ENCODE results near the gene GFER. TPM values are rescaled to one million over a fixed set of nuclear protein-coding genes. Genes with fewer than 3 reads are reported as not detected.
A peak's percentile ranks its signal among the peaks of the same experiment; 100 is the strongest.
"Not testable (repeated sequence)": the region's sequence is repeated elsewhere in the genome, so short reads cannot be mapped to it uniquely, and the experiment has no call there.

Gene GFER
- total RNA-seq, 1 donor from 2014 or later = 20.3 TPM

DNA sequence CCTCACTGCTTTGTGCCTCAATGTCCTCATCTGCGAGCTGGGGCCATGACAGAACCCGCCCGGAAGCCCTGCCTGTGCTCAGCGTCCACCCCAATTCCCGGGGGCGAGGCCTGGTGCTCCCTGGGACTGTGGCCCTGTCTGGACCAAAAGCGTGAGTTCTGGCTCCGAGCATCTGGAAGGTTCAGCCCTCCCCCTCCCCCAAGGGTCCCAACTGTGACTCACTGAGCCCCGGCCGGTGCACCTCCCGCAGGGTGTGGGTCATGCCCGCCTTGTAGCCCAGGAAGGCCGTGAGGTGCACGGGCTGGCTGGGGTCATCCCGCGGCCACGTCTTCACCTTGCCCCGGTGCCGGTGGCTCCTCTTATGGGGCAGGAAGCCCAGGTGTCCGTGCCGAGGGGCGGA lies 30.3 kb upstream of the GFER start:
- DNase-seq (ENCODE audit: low spot score) (no peak), ATAC-seq (no peak)

DNA sequence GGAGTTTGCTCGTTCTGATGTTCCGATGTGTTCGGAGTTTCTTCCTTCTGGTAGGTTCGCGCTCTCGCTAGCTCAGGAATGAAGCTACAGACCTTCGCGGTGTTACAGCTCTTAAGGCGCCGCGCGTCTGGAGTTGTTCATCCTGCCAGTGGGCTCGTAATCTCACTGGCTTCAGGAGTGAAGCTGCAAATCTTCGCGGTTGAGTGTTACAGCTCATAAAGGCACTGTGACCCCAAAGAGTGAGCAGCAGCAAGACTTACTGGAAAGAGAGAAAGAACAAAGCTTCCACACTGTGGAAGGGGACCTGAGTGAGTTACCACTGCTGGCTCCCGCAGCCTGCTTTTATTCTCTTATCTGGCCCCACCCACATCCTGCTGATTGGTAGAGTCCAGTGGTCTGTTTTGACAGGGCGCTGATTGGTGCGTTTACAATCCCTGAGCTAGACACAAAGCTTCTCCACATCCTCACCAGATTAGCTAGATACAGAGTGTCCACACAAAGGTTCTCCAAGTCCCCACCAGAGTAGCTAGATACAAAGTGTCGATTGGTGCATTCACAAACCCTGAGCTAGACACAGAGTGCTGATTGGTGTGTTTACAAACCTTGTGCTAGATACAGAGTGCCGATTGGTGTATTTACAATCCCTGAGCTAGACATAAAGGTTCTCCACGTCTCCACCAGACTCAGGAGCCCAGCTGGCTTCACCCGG lies 26.4 kb upstream of the GFER start:
- DNase-seq (ENCODE audit: low spot score); ATAC-seq: not testable (repeated sequence)

DNA sequence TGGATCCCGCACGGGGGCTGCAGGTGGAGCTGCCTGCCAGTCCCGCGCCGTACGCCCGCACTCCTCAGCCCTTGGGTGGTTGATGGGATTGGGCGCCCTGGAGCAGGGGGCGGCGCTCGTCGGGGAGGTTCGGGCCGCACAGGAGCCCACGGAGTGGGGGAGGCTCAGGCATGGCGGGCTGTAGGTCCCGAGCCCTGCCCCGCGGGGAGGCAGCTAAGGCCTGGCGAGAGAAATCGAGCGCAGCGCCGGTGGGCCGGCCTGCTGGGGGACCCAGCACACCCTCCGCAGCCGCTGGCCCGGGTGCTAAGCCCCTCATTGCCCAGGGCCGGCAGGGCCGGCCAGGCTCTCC lies 25.9 kb upstream of the GFER start:
- DNase-seq (ENCODE audit: low spot score); ATAC-seq: not testable (repeated sequence)

DNA sequence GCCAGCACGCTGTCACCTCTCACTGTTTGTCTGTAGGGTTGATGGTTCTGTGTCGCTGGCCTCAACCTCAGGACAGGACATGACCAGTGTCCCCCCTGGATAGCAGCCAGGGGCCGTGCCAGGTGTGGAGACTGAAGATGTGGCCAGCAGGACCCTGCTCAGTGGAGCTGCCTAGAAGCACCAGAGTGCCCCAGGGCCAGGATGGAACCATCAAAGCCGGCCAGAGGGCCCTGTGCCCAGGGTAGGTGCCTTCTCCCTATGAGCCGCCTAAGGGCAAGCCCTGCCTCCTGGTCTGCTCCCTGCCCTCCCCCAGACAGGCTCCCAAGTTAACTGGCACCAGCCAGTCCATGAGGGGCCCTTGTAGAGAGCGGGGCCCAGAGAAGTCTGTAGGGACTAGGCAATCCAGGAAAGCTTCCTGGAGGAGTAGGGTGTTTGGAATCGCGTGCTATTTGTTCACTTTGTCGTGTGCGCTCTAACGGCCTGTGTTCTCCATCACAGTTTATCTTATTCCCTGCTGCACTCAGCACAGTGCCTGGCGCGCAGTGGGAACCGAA lies 25.2 kb upstream of the GFER start:
- DNase-seq (ENCODE audit: low spot score) = no peak
- peak; percentile 9 for ATAC-seq

DNA sequence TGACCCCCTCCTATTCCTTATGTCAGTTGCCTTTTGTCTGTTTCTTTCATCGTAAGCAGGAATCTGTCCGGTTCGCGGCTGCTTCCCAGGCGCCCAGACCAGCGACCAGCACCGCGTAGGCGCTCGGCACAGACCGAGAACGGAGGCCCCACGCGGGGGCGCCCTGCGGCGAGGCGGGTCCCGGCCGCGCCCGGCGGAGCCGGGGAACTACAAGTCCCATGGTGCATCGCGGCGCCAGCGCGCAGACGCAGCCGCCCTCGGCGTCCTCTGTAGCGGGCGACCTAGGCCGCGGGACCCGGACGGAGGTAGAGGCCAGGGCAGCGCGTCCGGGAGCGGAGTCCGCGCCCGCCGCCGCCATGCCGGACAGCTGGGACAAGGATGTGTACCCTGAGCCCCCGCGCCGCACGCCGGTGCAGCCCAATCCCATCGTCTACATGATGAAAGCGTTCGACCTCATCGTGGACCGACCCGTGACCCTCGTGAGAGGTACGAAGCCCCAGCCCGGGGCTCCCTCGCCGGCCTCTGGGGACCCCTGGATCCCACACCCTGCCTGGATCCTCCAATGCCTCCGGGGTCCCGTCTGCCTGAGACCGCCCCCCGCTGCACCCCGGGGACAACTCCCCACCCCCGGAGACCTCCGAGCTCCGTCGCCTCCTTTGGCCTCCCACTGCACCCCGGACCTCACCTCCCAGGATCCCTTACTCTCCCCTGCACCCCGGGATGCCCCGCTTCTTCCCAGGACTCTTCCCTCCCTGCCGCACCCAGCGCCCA lies 24.5 kb upstream of the GFER start, which contains the start of gene NDUFB10:
TSS of gene NDUFB10 (plus strand) at position 270 of the 771 bp plus-strand sequence. CDS start at position 357, 87 bp downstream.
- peak; percentile 96 for DNase-seq (ENCODE audit: low spot score)
- ATAC-seq = peak; percentile 96

DNA sequence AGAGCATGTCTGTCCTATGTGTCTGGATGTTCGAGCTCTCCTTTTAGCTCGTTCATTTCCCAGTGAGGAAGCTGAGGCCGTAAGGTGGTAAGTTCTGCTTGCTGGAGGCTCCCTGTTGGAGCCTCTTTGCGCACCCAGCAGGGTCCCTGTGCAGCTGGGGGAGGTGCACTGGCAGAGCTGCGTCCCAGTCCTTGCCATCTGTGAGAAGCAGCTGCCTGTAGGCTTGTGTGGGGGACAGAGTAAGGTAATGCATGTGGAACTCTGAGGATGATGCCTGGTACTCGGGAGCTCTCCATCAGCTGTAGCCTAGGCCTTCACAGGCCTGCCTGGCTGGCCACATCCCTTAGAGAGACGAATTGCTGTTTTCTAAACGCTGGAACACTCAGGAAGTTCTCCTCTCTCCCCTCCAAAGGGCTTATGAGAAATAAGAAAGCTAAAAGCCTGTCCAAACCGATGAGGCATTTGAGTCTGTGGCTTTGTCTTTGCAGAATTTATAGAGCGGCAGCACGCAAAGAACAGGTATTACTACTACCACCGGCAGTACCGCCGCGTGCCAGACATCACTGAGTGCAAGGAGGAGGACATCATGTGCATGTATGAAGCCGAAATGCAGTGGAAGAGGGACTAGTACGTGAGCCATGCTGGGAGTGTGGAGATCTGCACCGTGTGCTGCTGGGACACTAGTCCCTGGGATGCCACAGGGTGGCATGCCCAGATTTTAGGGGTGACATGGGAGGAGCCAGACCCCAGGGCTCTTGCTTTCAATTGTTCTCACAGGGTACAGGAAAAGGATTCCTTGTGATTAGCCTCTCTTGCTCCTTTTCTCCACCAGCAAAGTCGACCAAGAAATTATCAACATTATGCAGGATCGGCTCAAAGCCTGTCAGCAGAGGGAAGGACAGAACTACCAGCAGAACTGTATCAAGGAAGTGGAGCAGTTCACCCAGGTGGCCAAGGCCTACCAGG lies 23.0 kb upstream of the GFER start:
- no peak for ATAC-seq
- DNase-seq (ENCODE audit: low spot score) = no peak

DNA sequence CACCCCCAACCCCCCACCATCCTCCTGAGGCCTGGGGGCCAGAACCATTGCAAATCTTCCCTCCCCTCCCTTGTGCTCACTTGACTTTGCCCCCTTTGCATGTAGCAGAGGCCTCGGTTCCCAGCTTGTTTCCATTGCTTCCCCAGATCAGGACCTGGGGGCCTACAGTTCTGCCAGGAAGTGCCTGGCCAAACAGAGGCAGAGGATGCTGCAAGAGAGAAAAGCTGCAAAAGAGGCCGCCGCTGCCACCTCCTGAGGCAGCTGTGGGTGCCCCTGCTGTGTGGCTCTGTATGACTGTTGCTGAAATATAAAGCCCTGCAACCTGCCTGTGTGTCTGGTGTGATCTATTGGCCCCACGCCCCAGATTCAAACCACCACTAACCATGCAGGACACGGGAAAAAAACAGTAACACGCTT lies 22.3 kb upstream of the GFER start:
- no peak for ATAC-seq
- DNase-seq (ENCODE audit: low spot score) = no peak

DNA sequence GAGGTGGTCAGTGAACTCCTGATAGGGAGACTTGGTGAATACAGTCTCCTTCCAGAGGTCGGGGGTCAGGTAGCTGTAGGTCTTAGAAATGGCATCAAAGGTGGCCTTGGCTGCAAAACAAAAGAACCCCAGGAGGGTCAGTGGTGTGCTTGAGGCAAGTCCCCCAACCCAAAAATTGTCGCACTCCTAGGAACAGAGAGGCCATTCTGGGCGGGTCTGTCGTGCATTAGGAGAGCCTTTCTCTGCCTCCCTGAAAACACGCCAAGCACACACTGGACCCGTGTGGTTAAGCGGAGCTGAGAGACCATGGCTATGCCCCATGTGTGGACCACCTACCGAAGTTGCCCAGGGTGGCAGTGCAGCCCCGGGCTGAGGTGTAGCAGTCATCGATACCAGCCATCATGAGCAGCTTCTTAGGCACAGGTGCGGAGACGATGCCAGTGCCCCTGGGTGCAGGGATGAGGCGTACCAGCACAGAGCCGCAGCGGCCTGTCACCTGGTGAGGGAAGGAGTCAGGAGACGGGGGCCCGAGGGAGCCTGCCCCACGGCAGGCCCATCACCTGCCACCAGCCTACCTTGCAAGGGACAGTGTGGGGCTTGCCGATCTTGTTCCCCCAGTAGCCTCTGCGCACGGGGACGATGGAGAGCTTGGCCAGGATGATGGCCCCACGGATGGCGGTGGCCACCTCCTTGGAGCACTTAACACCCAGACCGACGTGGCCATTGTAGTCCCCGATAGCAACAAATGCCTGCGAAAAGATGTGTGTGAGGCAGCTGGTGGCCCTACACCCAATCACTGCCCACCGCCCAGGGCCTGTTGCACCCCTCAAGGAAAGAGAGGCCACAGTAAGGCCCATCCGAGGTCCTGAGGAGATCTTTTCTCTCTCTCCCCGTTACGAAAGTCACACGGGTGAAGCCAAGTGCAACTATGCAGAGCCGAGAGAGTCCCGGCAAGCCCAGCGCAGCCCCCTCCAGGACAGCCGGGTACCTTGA lies 21.5 kb upstream of the GFER start:
- DNase-seq (ENCODE audit: low spot score); ATAC-seq: not testable (repeated sequence)

DNA sequence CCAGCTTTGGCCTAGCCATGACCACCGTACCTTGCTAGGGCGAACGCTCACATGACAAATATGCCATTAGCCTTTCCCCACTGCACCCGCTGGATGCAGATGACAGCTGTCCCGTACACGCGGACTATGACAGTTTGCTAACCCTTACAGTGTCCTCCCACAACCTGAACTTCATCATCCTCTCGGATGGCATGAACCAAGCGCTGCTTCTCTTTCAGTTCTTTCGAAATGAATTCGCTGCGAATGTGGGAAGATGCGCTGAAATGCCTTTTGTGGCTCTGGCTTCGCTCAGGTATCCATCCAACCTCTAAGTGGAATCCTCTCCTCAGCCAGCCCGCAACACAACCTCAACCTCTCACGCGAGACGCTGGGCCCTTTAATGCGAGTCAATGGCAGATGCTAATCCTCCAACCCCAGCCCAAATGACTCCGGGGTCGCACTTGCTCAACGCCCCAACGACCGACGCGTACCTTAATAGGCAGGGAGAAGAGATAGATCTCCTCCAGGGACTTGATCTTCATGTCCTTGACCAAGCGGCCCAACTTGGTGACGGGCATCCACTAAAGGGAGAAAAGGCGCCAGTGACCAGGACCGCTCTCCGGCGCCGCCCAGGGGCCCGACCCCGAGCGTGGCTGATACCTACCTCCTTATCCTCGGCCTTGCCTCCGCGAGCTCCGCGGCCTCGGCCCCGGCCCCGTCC lies 20.0 kb upstream of the GFER start:
- DNase-seq (ENCODE audit: low spot score) = no peak
- peak; percentile 6 for ATAC-seq

DNA sequence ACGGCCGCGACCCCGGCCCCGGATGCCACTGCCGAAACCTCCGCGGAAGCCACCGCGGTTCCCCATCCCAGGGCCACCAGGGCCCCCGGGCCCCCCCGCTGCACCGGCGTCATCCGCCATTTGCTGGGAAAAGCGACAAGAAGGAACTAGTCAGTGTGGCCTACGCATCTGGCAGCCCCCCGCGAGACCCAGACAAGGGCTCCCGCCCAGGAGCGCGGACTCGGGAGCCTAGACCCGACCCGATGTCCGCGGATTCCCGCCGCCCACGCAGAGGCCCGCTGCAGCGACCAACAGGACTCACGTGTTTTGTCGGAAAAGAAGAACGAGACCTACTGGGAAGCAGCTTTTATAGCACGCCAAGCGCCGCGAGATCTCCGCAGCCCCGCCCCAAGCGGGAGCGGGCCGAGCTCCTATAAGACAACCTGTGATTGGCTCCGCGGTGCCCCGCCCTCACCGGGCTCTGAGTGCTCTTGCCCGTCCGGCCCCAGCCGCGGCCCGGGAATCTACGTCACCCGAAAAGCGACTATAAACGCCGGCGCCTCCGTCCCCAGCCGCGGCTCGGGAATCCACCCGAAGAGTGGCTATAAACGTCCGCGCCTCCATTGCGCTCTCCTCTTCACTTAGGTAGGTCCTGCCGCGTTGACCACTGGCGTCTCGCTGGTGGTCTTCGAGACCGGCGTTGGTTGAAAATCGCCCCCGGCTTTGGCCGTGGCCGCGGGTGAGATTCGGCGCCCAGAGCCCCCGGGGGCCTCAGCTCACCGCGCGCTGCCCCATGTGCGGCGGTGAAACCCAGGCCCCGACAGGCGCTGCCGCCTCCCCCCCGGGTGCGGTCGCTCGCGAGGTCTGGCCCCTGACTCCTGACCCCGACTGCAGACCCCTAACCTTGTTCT lies 19.2 kb upstream of the GFER start, which contains the start of gene RPS2:
TSS of gene RPS2 (minus strand) at position 321 of the 890 bp plus-strand sequence. CDS start at position 120, 201 bp downstream.
- peak; percentile 99 for DNase-seq (ENCODE audit: low spot score)
- peak; percentile 94 for ATAC-seq

DNA sequence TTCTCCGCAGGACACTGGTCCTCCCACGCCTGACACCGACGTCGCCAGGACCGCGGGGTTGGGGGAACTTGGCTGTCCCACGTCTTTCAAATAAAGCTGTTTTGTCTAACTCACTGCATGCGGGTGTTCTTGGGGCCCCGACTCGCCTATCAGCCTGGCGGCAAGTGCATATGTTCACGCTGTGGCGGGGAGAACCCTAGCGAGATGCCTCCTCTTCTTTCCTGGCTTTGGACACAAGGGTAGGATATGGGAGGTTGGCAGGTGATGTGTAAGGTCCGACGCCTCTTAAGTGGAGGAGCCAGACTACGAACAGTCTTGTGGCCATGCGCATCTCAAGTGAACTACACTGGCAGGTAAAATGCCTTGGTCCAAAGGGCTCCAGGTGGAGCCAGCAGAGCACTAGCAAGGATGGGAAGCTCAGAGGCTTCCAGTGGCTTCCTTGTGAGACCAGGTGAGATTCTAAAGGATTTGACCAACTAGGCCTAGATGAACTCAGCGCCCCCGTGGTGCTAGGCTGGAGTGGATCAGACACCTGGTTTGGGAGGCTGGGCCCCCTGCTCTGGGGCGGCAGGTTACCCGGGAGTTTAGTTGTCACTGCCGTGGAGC lies 18.5 kb upstream of the GFER start:
- DNase-seq (ENCODE audit: low spot score) (no peak), ATAC-seq (peak; percentile 4)

DNA sequence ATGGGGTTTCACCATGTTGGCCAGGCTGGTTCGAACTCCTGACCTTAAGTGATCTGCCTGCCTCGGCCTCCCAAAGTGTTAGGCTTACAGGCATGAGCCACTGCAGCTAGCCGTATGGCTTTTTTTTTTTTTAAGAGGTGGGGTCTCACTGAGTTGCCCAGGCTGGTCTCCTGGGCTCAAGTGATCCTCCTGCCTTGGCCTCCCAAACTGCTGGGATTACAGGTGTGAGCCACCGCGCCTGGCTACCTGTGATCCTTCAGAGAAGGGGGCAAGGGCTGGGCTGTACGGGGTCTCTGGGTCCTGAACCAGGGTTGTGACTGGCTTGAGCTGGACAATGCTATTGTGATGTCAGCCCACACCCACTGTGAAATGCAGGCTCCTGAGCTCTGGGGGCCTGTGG lies 17.5 kb upstream of the GFER start, which contains the start of gene RNF151:
TSS of gene RNF151 (plus strand) at position 397 of the 400 bp plus-strand sequence. CDS start 26 bp downstream, outside the sequence.
- DNase-seq (ENCODE audit: low spot score) (no peak), ATAC-seq (no peak)

DNA sequence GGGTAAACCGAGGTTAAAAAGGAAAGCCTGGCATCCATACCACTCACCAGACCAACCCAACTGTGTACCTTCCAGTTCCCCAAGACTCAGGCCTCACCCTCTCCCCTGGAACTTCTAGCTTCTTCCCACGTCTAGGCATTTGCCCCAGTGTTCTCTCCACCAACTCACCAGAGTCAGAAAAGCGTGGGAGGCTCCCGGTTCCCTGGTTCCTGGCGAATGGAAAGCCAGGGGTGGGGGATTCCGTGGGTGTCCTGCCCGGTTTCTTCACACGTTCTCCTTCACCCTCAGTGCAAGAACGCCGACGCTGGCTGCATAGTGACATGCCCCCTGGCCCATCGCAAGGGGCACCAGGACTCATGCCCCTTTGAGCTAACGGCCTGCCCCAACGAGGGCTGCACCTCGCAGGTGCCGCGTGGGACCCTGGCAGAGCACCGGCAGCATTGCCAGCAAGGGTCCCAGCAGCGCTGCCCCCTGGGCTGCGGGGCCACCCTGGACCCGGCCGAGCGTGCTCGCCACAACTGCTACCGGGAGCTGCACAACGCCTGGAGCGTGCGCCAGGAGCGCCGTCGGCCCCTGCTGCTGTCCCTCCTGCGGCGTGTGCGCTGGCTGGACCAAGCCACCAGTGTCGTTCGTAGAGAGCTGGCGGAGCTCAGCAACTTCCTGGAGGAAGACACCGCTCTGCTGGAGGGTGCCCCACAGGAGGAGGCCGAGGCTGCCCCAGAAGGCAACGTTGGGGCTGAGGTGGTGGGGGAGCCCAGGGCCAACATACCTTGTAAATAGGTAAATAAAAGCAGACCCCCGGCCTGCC lies 15.6 kb upstream of the GFER start:
- ATAC-seq = no peak
- no peak for DNase-seq (ENCODE audit: low spot score)

DNA sequence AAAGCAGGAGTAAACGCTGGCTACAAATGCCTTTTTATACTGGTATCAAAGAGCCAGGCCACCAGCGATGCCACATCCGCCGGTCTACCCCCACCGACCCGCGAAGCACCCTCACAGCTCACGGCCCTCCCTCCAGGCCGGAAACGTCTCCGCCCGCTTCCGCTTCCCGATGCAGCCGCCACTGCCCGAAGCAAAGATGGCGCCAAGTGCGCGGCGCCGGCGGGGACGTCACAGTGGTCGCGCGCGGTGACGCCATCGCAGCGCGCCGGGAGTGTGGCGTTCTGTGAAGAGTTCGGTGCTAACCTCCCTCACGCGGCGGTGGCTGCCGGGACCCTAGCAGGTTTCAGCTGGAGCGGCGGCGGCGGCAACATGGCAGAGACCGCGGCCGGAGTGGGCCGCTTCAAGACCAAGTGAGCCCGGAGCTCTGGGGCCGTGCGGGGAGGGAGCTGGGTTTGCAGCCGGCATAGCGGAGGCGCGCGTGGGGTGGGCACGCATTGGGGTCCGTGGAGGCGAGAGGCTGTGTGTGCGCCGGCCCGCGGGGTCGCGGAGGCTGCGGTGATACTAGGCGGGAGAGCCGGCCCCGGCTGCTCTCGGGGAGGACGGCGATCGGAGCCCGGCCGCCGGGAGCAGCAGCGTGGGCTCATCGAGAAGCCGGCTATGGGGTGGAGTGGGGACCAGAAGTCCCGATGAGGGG lies 12.1 kb upstream of the GFER start, which contains the start of gene TBL3:
TSS of gene TBL3 (plus strand) at position 258 of the 694 bp plus-strand sequence. CDS start at position 370, 112 bp downstream.
- peak; percentile 92 for ATAC-seq
- DNase-seq (ENCODE audit: low spot score) = peak; percentile 95

DNA sequence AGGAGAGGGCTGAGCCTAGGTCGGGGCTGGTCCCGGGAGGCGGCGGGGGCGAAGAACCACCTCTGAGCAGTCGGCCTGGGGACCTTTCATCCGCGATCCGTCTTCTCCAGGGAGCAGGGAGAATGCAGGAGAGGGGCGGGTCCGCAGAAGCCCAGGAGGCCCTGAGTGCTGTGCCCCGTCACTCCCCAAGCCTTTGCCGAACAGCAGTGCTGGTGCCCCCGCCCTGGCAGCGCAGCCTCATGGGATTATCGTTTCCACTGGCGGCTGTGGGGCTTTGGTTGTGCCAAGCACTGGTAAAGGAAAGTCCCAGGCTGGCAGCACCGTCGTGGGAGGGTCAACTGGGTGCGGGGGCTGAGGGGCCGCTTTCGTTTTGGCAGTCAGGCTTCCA lies 11.5 kb upstream of the GFER start:
- no peak for DNase-seq (ENCODE audit: low spot score)

More for the DNA sequence above, 11.5 kb upstream of the GFER start:
- ATAC-seq = peak; percentile 3
